Measurements from ENCODE around the gene GMNC. TPM values are rescaled to one million over a fixed set of nuclear protein-coding genes. Genes with fewer than 3 reads are reported as not detected.

The GMNC gene
- total RNA-seq, 1 experiment from 2014 or later = not detected

DNA sequence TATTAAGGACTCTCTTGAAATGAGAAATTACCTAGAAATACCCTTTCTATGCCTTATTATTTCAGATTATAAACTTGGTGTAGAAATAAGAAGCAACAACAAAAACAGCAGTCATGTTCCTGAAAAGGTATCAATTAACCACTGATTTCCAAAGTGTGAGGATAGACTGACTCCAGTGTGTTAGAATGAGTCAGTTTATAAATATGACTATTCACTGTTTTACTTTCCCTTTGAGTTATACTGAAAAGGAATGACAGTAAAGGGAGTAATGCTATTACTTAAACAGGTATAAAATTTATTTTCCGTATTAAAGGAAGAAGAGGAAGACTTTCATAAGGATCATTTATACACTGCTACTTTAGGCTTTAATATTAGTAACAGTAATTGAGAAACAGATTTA, 12.9 kb downstream of the GMNC start:
- DNase-seq (ENCODE audit: low spot score) = no peak

DNA sequence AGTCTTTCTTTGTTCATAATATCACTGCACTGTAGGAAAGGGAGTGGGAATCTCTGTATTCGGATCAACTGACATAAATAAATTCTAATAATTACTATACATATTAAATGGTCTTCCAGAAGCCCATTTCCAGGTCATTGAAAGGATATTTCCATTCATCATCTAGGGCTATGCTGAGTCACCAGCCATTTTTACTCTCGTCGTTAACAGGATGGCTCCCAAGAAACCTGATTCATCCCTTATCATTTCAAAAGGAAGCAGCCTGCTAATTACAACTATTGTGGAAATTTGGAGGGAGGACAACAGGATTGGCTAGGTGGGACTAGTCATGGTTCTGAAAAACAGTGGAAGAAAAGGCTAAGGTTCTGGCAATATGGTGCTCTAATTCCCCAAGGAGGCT, 13.6 kb downstream of the GMNC start:
- DNase-seq (ENCODE audit: low spot score) = peak; percentile 65

DNA sequence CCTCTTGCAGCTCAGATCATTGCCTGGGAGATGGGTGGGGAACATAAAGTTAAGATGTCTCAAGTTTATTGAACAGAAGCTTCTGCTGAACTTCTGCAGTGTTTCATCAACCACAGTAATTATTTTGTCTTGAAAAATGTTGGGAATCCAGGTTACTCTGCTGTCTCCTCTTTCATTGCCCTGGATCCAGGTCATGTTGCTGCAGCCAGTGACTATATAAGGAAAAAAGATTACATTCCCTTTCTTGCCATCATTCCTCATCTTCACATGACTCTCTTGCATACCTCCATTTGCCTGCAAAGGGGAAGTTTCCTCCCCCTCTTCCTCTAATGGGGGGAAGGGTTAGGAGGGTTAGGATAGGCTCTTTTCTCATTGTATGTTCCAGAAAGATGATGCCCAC, 15.1 kb downstream of the GMNC start:
- DNase-seq (ENCODE audit: low spot score) = peak; percentile 16

DNA sequence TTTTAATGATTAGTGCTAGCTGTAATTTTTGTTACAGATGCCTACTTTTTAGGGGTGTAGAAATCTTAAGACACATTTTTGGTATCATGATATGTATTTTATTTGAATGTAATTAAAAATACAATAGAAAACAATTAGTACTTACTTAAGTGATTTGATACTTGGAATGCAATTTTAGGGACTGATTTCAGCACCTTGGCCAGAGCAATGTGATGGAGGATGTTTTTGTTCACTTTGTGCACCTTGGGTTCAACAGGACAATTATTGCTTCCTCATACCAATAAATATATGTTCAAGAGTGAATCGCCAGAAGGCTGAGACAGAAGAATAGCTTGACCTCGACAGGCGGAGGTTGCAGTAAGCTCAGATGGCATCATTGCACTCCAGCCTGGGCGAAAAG, 22.3 kb downstream of the GMNC start:
- DNase-seq (ENCODE audit: low spot score) = peak; percentile 6

DNA sequence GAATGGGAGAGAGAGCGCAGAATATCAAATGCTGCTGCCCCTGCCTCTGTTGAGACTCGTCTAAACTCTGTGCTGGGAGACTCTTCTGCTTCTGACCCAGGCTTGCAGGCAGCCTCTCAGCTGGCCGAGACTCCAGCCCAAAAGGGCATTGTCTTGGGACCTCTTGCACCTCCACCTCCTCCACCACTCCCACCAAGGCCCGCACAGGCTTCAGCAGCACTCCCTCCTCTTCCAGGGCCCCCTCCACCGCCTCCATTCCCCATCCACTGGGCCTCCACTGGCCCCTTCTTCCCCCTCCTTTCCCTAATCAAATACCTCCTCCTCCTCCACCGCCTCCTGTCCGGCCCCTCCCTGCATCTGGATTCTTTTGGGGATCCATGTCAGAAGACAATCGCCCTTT, 31.3 kb downstream of the GMNC start:
- no peak for DNase-seq (ENCODE audit: low spot score)

DNA sequence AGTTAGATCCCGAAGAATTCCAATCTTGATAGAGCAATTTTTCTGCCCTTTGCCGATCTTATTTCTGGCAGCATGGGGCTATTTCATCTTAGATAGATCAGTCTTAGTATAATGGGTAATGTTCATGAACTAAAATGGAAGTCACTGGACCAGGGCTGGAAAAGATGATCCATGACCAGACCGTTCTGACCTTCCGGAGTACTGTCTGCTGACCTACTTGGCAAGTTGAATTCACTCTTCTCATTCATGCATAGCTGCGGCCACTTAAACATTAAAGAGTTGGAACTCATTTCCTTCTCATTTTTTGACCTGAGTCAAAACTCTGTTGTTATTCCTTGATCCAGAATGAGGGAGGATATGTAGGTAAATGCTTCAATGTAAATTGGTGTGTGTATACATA, 32.5 kb downstream of the GMNC start:
- no peak for DNase-seq (ENCODE audit: low spot score)

DNA sequence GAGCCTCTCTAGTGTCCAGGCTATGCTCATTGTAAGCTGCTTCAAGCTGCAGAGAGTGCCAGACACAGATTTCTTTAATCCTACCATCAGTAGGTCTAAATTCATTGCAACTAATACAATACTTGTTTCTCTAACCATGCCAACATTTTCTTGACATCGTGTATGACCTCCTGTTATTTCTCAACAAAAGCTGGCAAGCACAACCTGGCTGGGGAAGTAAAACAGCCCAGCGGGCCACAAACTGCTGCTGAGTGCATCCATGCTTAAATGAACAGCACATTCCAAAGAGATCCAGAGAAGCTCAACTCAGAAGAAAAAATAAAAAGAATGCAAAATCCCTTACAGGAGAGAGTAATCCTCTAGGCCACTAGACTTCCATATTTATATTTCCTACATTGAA, 36.5 kb downstream of the GMNC start:
- DNase-seq (ENCODE audit: low spot score) = no peak

DNA sequence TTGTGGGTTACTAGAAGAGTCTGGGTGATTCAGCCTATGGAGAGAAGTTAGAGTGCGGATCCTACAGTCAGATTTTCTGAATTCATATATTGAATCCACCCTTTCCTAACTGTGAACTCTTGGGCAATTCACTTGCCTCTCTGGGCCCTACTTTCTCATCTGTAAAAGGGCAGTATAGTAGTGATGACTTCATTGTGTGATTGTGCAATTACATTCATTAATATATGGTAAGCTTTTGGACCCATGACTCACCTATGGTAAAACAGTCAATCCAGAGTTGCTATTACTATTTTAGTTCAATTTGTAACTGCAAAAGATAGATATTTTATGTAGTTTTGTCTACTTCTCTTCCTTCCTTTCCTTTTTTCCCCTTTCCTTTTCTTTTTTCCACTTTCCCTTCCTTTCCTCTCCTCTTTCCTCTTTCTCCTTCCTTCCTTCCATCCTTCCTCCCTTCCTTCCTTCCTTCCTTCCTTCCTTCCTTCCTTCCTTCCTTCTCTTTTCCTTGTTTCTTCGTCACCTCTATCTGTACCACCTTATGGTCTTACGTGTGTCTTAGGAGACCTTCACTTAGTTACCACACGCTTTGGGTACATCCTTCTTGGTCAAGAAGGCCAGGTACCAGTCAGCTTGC, 37.0 kb downstream of the GMNC start:
- no peak for DNase-seq (ENCODE audit: low spot score)

DNA sequence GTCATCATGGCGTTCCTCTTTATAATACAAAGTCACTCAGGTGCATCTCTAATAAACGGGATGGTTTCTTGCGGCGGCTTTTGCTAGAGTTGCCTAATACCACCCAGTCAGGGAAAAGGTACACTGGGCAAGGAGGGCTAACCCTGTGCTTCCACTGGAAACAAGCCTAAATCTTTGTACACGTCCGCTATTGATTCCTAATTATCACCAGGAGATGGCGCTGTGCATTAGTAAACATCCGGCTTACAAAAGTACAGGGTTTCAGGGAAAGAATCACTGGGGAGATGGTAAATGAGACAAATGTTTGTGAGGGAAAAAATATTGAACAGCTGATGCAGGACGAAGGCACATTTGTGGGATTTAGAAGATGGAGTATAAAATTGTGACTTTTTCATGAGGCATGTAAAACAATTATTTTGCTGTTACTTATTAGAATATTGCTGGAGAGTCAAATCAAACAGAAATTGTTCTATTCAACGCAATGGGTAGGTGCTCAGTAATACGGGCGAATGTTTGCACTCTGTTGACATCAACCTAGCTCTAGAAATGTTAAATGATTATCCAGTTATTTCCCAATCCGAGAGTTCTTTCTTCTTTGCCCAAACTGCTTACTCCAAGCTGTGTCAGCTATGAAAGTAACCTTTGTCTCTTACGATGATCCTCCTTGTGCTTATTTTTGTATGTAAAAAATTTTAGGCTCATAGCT, 50.6 kb downstream of the GMNC start:
- peak; percentile 72 for DNase-seq (ENCODE audit: low spot score)

DNA sequence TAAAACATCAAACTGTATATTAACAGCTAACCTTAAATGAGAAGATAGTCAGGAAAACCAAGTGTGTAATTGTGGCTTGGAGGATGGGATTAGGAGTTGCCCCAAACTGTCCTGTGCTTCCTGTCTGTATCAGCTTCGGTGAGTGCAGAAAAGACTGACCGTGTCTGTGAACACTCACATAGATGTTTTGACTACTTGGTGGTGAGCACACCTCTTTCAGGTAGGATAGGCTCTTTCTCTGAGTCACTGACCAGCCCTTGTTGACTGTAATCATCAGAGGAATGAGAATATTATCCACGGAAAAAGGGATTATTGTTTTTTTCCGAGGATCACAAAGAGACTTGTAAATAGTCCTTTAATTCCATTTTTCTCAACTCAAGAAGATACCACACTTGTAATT, 51.5 kb downstream of the GMNC start:
- no peak for DNase-seq (ENCODE audit: low spot score)

DNA sequence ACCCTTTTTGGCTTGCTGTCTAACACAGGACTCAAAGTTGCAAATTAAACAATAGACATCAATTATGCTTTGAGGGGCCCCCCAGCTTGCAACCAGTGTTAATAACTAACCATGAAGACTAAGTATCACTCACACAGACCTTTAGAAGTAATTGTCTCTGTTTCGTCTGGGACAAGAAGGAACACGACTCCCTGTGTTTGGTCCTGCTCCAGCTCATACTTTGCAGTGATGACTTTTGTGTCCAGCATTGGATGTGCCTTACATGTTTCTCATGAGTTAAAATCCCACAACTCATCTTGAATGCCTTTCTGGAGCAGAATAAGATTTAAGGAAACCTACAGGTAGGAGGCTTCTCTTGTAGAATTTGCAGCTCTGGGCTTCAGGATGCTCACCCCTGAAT, 53.1 kb downstream of the GMNC start:
- no peak for DNase-seq (ENCODE audit: low spot score)

DNA sequence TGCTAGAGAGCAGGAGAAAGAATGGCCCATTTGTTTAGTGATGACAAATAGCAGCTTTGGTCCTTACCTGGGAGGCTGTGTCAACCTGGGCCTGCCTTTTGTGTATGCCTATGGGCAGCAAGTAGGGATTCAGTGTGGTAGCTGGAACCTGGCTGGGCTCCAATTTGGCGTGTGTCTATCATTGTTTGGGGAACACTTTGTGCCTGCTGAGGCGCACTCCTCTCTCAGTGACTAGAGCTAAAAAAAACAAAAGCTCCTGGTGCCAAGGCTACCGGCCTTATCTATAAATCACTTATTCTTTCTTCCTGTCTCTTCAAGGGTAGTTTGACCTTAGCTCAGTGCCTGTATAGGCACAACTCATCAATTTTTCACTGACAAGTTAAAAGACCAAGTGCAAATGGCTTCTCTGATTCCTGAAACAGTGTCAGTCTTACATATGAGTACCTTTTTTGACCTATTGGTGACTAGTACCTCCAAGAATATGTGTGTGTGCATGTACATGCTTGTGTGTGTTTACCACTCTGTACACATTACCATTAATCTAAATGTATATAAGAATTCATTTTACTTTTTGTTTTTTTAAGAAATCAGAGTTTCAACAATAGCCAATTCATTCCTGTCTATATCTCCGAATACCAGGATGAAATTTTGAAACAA, 54.6 kb downstream of the GMNC start:
- no peak for DNase-seq (ENCODE audit: low spot score)

All from A172 (cell line).